ENCODE data around the gene PLD5.
"Not testable (repeated sequence)": the region's sequence is repeated elsewhere in the genome, so short reads cannot be mapped to it uniquely, and the experiment has no call there.

The PLD5 gene

GRCh38 chr1:242206994-242207393 is 317.5 kb downstream of the PLD5 start:
- DNase-seq: no peak

DNA sequence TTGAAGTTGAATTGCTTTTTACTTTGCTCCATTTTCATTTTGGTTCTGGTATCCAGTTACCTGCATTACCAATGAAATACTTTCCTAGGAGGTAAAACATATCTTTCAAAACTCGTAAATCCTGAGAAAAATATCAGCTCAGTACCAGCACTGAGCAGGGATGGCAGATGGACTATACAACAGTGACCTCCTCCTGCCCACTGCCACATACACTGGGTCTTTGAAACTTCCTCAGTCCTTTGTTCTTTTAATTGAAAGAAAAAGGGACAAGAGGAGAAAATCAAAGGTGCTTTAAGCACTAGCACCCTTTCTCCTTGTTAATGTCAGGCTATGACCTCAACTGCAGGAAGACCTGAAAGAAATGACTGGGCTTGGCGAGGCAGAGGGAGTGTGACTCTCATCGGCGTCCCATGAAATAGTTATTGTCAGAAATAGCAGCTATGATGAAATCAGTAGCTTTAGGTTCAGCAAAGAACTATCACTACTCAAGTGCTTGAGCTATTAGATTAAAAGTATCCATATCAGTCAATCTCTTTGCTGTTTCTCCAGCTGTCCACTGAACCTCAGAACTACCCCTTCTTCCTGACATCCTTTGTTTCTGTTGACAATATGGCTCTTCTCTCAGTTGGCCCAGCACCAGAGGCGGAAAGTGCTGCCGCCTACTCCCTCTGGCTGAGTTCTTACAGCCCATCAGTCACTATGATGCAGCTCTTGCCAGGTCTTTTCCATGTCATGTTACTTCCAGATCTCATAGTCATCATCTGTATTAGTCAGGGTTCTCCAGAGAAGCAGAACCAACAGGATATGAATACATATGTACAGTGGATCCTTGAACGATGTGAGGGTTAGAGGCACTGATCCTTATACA is 318.6 kb downstream of the PLD5 start:
- DNase-seq: no peak

GRCh38 chr1:242203262-242203661 is 321.2 kb downstream of the PLD5 start:
- no peak for DNase-seq

- DNase-seq: no peak
Observed at GRCh38 chr1:242201090-242201489, 323.4 kb downstream of the PLD5 start.

- DNase-seq: no peak
Observed at GRCh38 chr1:242199776-242200458, 324.6 kb downstream of the PLD5 start.

GRCh38 chr1:242197907-242198820 is 326.3 kb downstream of the PLD5 start:
- DNase-seq: no peak

DNA sequence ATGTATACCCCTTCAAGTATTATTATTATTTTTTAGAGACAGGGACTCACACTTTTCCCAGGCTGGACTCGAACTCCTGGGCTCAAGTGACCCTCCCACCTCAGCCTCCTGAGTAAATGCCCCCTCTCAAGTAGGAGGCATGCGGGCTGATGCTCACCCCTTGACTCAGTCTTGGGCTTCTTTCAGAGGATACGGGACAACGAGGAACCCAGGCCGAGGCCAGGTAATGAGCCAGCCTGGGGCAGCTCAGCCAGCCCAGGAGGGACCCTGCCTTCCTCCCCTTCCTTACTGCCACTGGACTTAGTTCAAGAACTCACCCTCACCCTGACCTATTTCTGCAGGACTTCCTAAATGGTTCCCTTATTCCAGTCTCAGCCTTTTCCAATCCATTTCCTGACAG is 327.6 kb downstream of the PLD5 start:
- DNase-seq: no peak

DNA sequence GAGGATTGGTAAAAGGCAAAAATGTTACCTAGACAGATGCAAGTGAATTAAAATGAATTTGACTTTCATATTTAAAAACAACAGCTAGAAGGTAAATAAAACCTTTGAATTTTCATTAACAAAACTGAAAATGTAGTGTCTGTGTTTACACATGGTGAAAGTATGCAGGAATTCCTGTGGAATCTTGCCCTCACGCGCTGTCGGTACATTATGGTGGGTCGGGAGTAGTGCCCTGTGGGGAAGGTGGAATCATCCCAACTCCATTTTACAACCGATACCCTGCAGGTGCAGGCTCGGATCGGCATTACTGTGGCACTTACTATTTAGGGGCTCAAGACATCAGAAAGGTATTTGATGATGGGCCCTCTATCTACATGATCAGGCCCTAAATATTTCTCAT is 328.4 kb downstream of the PLD5 start:
- DNase-seq: no peak

GRCh38 chr1:242189591-242189990 is 334.9 kb downstream of the PLD5 start:
- DNase-seq: no peak

DNA sequence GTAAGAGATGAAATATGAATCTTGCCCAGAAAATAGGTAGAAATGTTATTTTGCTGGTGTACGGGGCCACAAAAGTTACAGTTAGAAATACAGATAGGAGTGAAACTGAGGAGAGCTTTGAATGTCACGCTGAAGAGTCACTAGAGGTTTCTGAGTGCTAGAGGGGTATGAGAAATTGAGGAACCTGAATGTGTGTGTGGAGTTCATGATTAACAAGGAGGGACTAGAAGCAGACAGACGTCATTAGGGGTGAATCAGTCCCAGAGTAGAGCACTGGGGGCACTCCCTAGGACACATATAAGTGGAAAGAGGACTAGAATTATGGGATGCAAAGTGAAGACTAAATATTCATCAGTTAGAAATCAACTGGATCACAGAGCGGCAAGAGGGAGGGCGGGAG is 336.7 kb downstream of the PLD5 start:
- no peak for DNase-seq

DNA sequence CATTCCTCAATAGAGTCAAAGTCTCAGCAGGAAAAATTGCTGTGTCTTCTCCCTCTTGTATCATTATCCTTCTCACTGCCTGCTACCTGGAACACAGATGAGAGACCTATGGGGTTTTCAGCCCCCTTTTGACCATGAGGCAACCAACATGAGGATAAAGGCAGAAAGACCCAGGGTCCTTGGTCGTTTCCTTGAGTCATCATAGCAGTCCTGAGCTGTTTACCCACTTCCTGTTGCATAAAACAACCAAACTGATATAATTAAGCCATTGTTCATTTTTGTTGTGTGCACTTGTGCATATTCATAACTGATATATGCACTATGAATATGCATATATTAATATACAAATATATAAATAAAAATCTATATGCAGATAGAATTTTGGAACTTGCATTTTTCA is 337.3 kb downstream of the PLD5 start:
- no peak for DNase-seq

- no peak for DNase-seq
Observed at GRCh38 chr1:242185731-242186130, 338.8 kb downstream of the PLD5 start.

GRCh38 chr1:242184955-242185354 is 339.5 kb downstream of the PLD5 start:
- DNase-seq: no peak

- DNase-seq: not testable (repeated sequence)
Observed at GRCh38 chr1:242179767-242180166, 344.7 kb downstream of the PLD5 start.

DNA sequence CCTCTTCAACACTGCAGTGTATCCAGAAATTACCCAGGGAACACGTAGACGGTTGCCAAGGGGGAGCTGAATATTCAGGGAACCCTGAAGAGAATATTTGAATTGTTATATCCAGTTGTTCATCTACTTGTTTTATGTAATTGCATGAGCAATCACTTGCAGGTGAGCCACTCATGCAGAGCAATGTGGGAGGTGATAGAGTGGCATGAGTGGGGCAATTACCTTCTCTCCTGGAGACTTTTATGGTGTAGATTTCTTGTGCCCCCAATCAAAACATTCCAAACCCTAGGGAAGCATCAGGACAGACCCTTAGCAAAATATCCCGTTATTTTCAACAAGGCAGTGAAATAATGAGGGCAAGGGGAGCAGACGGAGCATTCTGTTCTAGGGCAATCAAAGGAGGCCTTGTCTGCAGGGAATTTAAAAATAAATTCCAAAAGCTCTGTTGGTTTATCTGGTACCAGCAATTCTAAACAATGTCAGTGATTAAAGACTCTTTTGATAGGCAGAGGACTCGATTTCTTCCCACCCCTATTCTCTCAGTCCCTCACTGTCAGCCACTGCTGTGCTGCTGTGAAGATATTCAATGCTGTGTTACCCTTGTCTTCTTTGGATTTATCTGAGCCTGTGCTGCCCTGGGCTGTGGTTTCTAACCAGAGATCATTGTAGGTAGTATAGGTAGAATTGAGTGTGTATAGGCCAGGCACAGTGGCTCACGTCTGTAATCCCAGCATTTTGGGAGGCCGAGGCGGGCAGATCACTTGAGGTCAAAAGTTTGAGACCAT is 345.4 kb downstream of the PLD5 start:
- DNase-seq: no peak

DNA sequence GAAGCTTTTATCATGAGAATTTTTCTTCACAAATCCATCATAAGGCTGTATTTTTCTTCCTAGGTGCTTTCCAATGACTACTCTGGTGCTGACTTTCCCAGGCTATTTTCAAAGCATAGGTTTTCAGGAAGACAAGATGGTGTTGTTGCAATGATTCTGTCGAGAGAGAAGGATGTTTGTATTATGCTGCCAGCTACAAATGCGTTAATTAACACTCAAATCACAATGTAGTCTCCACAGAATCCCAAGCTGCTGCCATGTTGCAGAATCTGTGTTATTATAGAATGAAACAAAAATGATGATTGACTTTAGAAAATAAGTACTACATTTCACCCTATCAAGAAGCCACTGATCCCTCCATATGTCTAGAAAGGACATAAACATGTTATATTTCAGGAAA is 346.1 kb downstream of the PLD5 start:
- DNase-seq: no peak

GRCh38 chr1:242162140-242162539 is 362.4 kb downstream of the PLD5 start:
- no peak for DNase-seq

DNA sequence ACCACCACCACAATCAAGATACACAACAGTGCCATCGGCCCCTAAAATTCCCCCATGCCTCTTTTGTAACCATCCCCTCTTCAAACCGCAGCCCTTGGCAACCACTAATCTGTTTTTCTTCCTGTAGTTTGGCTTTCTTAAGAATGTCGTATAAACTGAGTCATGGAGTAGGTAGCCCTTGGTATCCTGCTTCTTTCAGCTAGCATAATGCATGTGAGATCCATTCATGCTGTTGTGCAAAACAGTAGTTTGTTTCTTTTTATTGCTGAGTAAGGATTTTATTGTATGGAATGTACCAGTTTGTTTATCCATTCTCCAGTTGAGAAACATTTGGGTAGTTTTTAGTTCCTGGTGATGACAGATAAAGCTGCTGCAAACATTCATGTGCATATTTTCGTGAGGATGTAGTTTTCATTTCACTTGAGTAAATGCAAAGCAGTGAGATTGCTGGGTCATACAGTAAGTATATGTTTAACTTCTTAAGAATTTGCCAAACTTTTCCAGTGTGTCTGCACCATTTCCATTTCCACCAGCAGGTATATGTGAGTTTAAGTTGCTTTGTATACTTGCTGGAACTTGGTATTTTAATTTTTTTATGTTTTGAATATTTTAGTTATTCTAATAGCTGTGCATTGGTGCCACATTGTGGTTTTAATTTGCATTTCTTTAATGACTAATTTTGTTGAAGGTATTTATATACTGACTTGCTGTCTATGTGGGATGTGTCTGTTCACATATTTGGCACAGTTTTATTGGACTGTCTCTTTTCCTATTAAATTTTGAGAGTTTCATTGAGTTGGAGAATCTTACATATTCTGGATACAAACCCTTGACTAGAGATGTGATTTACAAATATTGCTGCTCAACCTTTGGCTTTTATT is 377.2 kb downstream of the PLD5 start:
- no peak for DNase-seq

DNA sequence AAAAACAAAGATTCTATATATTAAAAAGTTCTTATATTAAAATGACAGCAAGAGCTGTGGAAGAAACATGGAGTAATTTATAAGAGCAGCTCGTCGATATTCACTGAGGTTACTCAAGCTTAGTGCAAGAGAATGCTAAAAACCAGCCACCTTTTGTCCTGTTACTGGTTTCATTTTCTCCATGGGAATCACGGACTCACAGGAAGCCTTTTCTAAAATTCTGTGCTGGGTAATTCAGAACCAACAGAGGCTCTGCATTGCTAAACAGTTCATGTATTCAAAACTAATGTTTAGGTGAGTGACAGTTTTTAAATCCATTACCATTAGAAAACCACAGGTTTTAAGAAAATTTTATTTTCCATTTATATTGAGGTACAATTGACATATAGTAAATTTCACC is 377.8 kb downstream of the PLD5 start:
- DNase-seq: no peak

DNA sequence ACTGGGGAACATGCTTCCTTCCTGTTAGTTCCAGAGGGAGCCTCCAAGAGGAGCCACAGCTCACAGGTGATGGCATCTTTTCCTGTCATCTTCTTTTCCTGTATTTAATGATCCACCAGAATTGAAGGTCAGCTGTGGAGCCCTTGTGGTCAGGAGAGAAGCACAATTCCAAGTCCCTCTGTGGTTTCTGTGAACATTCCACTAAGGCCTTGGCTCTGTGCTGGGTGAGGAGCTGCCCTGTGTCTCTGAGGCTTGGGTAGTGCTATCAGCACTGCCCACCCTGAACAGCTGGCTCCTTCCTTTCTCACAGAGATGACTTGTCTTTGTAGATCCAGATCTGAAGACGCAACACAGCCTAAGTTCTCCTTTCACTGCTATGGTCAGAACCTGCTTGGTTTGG is 383.7 kb downstream of the PLD5 start:
- no peak for DNase-seq

DNA sequence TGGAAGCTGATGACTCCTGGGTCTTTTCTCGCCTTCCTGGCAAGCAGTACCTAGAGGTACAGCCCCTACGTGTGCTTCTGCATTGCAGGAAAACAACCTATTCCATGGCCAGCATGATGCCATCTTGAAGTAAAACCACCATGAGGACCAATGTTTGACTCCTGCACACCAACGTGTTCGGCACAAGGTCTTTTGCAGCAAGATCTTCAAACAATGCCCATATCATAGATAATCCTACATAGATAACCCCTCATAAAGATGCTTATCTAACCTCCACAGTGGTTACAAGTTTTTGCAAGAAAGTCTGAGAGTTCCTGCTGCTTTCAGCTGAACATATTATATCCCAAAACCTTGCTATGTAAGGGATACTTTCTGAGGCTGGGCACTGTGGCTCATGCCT is 384.5 kb downstream of the PLD5 start:
- no peak for DNase-seq

- no peak for DNase-seq
Observed at GRCh38 chr1:242139442-242139841, 385.1 kb downstream of the PLD5 start.

All from activated CD4-positive, alpha-beta T cell treated with anti-CD3 and anti-CD28 coated beads, Interleukin-2, amount 50 U/mL, for 48 hours (primary cell).